ENCODE results near the gene PPP3CA. TPM values are rescaled to one million over a fixed set of nuclear protein-coding genes. Genes with fewer than 3 reads are reported as not detected.

The PPP3CA gene
- total RNA-seq, 2 experiments from 2014 or later = 12.9 to 13.8 TPM

- DNase-seq (no peak), ATAC-seq (ENCODE audit: poor library complexity) (no peak)
- intact Hi-C loops (cut with DNase I, micrococcal nuclease) = no loop called here
- peaks cover 17% of the 10 kb centered on the region for H3K36me3 Mint-ChIP-seq (ENCODE audit: low read depth)
- Histone ChIP-seq H3K4me3 (ENCODE audit: low read length) (no peak overlapping the region), H3K9me3 (ENCODE audit: control insufficient read depth in 1 of 2, insufficient read depth in 1 of 2, low read length in 2 of 2) (no peaks in the 10 kb centered on the region), H3K27ac (ENCODE audit: low read depth in 1 of 2, low read length in 2 of 2) (no peak overlapping the region), H3K27me3 (ENCODE audit: control insufficient read depth in 1 of 2, insufficient read depth in 2 of 2, low read length in 2 of 2) (no peaks in the 10 kb centered on the region), H3K36me3 (ENCODE audit: insufficient read depth, low read length) (no peaks in the 10 kb centered on the region), H3K4me1 (ENCODE audit: insufficient read depth, low read length) (peaks cover 17% of the 10 kb centered on the region)
- peaks cover 29% of the 10 kb centered on the region for H3K4me1 Mint-ChIP-seq (ENCODE audit: low read depth)
- CTCF ChIA-PET = interaction anchor here (0.8 kb wide), 1 partner anchor 9 kb away, joined by 3 read pairs; no protein-coding TSS in a partner anchor
- no peak for TF ChIP-seq CTCF (IDR thresholded peaks at IDR 0.05)
- H3K27ac Mint-ChIP-seq = no peak overlapping the region
- H3K4me3 Mint-ChIP-seq = no peak overlapping the region
- no peaks in the 10 kb centered on the region for H3K27me3 Mint-ChIP-seq
- POLR2A ChIA-PET = no interaction called here
- H3K9me3 Mint-ChIP-seq = no peaks in the 10 kb centered on the region
Measured at GRCh38 chr4:101040776-101041175, 306.6 kb downstream of the PPP3CA start.

GRCh38 chr4:101039367-101039766 is 308.0 kb downstream of the PPP3CA start:
- no peak for TF ChIP-seq CTCF (IDR thresholded peaks at IDR 0.05)
- Histone ChIP-seq H3K27ac (ENCODE audit: low read depth in 1 of 2, low read length in 2 of 2) (no peak overlapping the region), H3K36me3 (ENCODE audit: insufficient read depth, low read length) (no peaks in the 10 kb centered on the region), H3K27me3 (ENCODE audit: control insufficient read depth in 1 of 2, insufficient read depth in 2 of 2, low read length in 2 of 2) (no peaks in the 10 kb centered on the region), H3K4me1 (ENCODE audit: insufficient read depth, low read length) (peaks cover 17% of the 10 kb centered on the region), H3K9me3 (ENCODE audit: control insufficient read depth in 1 of 2, insufficient read depth in 1 of 2, low read length in 2 of 2) (no peaks in the 10 kb centered on the region), H3K4me3 (ENCODE audit: low read length) (no peak overlapping the region)
- DNase-seq = peak in 6 of 14 experiments; percentile 16 to 83 (median 46)
- Mint-ChIP-seq H3K9me3 (no peaks in the 10 kb centered on the region), H3K36me3 (ENCODE audit: low read depth) (peaks cover 9% of the 10 kb centered on the region), H3K27ac (peak overlapping the region; percentile 16), H3K4me3 (peak overlapping the region; percentile 32), H3K4me1 (ENCODE audit: low read depth) (peaks cover 29% of the 10 kb centered on the region), H3K27me3 (no peaks in the 10 kb centered on the region)
- ChIA-PET POLR2A (interaction anchor here (1.1 kb wide), 1 partner anchor 20 kb away, joined by 5 read pairs; no protein-coding TSS in a partner anchor), CTCF (no interaction called here)
- ATAC-seq (ENCODE audit: poor library complexity) = peak; percentile 79
- intact Hi-C loops (cut with DNase I, micrococcal nuclease) = loop anchor here in 1 of 2 experiments (2.0 kb wide), 1 partner anchor 19 kb away; no protein-coding TSS in a partner anchor

GRCh38 chr4:101037938-101038413 is 309.4 kb downstream of the PPP3CA start:
- no peaks in the 10 kb centered on the region for H3K36me3 ChIP-seq (ENCODE audit: insufficient read depth, low read length)
- intact Hi-C loops (cut with DNase I, micrococcal nuclease) = loop anchor here in 1 of 2 experiments (2.0 kb wide), 1 partner anchor 17 kb away; no protein-coding TSS in a partner anchor
- H3K4me3 ChIP-seq (ENCODE audit: low read length) = no peak overlapping the region
- peaks cover 18% of the 10 kb centered on the region for H3K36me3 Mint-ChIP-seq (ENCODE audit: low read depth)
- H3K9me3 Mint-ChIP-seq = no peaks in the 10 kb centered on the region
- DNase-seq (peak in 4 of 14 experiments; percentile 17 to 62 (median 28)), ATAC-seq (ENCODE audit: poor library complexity) (peak; percentile 57)
- no peak overlapping the region for H3K27ac ChIP-seq (ENCODE audit: low read depth in 1 of 2, low read length in 2 of 2)
- peaks cover 29% of the 10 kb centered on the region for H3K4me1 Mint-ChIP-seq (ENCODE audit: low read depth)
- H3K27ac Mint-ChIP-seq = peak overlapping the region; percentile 35
- CTCF ChIA-PET = no interaction called here
- H3K27me3 ChIP-seq (ENCODE audit: control insufficient read depth in 1 of 2, insufficient read depth in 2 of 2, low read length in 2 of 2) = no peaks in the 10 kb centered on the region
- H3K4me1 ChIP-seq (ENCODE audit: insufficient read depth, low read length) = peaks cover 17% of the 10 kb centered on the region
- H3K9me3 ChIP-seq (ENCODE audit: control insufficient read depth in 1 of 2, insufficient read depth in 1 of 2, low read length in 2 of 2) = no peaks in the 10 kb centered on the region
- no peak for TF ChIP-seq CTCF (IDR thresholded peaks at IDR 0.05)
- POLR2A ChIA-PET = interaction anchor here (1.1 kb wide), 1 partner anchor 18 kb away, joined by 5 read pairs; no protein-coding TSS in a partner anchor
- H3K4me3 Mint-ChIP-seq = peak overlapping the region; percentile 26
- no peaks in the 10 kb centered on the region for H3K27me3 Mint-ChIP-seq

All from CD4-positive, alpha-beta T cell (primary cell).